Activated CD8-positive, alpha-beta memory T cell treated with anti-CD3 and anti-CD28 coated beads, Interleukin-2, amount 50 U/mL, for 48 hours (primary cell): ENCODE data around the gene MMEL1.

Experiments used
- DNase-seq: peaks from one replicate; pipeline ENCODE4 v3.0.0-alpha.2; 2020

MMEL1 gene

GRCh38 chr1:2603521-2604155 lies 29.2 kb downstream of the MMEL1 start:
- no peak for DNase-seq

GRCh38 chr1:2602866-2603520 lies 29.8 kb downstream of the MMEL1 start:
- DNase-seq: no peak

DNA sequence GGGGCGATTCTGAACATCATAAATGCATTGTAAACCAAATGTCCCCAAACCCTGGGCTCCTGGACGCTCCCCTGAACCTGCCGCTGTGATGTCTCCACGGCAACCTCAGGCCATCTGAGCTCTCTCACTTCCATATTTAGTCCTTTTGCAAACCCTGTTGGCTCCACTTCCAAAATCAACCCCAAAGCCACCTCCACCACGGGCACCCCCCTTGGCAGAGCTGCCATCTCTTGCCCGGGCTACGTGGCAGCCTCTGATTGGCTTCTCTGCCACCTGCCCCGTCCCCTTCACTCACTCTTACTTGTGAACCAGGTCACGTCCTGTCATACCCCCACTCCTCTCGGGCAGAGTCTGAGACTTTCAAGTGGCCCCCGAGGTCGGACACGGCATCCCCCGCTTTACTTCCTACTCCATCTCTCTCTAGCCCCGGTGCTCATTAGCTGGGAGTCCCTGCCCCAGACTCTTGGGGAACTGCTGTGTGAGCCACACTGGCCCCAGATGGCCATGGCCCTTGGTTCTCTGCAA lies 30.4 kb downstream of the MMEL1 start:
- DNase-seq: no peak

GRCh38 chr1:2601721-2602303 lies 31.0 kb downstream of the MMEL1 start:
- DNase-seq: no peak

DNA sequence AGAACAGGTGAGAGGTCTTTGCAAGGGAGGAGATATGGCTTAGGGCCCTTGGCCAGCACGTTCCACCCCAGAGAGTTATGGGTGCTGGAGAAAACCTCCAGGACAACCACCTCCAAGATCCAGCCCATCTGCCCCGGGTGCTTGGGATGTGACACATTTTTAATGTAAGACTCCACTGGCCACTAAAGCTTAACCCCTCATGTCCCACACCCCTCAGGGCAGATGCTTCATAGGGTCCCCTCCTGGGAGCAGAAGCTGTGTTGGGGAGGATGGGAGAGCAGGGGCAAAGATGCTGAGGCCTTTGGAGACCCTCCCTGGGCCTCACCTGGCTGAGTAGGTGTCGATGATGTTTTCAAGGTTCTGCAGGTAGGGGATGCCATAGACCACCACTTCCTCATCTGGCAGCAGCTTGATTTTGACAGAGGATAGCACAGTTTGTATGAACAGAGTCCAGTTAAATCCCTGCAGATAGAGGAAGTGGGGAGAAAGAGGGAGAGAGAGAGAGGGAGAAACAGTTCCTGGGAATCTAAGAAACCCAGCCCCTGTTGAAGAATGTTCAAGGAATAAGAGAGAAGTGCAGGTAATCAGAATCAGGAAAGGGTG lies 34.4 kb downstream of the MMEL1 start:
- DNase-seq: no peak

DNA sequence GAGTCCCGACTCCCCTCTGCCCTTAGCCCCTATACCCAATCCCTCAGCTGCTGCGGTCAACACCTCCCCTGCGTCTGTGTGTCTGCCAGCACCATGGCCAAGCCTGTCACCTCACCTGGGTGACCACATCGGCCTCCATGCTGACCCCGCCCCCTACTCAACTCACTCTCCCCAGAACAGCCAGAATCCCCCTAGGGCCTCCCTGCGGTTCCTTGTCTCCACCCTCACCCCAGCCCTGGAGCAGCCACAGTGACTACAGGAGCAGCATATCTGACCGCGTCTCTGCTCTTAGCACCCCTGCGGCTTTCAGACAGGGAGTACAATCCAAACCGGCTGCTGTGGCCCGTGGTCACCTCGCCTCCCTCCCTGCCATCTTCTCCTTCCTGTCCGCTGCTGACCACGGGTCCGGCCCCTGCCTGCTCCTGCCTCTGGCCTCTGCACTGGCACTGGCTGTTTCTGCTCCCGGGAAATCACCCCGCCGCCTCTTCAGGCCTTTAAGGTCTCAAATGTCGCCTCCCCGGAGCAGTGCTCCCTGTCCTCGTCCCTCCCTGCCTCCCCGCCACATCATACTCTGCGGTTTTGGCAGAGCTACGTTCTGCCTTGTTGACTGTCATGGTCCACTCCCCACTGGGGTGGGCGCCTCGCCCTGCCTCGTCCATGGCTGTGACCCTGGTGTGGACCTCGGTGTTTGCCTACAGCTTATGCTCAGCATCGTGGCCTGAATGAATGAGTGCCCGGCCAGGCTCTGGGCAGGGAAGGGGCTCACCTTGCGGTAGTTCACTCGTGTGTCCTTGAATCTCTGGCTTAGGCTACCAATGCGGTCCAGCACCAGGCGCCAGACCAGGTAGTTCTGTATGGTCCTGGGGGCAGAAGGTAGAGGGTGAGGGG lies 35.1 kb downstream of the MMEL1 start:
- DNase-seq: no peak

DNA sequence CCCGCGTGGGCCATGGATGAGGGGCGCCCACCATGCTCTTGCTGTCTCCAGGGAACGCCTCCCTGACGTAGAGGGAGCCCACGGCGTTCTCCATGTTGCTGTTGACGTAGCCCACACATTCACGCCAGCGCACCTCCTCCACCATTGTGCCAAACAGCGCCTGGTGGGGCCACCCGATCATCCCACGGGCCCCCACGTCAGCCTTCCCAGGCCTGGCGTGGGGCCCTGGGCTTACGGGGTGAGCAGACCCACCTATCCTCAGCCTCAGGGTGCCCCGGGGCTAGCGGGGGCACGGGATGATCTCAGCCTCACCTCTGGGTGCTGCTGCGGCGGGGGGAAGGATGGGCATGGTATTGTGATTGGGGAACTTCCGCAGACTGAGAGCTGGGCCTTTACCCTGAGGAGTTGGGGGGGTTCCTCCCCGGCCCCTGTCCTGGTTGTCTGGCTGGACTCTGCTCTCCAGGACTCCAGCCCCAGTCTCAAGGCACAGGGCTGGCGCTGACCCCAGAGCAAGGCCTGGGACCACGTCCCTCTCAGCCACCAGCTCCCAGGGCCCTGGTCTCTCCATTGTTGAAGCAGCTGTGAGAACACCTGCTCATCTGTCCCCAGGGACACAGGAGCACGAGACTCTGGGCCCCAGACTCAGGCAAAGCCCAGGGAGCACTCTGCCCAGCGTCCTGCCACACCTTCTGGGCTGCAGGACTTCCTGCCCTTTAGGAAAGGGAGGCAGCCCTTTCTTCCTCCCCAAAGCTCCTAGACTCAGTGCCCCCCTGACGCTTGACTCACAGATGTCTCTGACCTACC lies 36.1 kb downstream of the MMEL1 start:
- no peak for DNase-seq

DNA sequence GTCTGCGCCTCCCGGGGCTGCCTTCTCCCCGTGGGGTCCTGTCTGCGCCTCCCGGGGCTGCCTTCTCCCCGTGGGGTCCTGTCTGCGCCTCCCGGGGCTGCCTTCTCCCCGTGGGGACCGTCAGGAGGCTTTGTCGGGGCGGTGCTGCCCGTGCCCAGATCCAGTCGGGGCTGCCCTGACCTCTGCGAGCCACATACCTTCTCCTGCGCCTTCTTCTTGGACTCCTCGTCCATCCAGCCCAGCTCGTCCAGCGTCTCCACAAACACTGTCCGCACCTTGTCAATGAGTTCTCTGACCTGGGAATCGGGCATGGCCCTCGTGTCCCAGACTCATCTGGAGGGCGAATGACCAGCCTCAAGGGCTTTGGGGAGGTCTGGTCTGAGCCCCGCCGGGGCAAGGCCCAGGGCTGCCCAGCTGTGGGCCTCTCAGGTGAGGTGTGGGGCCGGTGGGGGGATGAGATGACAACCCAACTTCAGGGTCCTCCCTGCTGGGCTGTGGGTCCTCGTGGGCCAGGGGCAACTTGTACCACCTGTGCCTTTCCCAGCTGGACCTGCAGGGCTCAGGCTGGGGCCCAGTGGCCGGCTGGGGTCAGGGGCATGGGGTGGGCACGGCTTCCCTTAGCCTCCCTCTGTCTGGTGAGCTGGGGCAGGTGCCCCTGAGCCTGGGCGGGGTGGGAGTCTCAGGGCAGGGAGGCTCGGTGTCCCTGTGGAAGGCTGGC lies 36.8 kb downstream of the MMEL1 start:
- no peak for DNase-seq

DNA sequence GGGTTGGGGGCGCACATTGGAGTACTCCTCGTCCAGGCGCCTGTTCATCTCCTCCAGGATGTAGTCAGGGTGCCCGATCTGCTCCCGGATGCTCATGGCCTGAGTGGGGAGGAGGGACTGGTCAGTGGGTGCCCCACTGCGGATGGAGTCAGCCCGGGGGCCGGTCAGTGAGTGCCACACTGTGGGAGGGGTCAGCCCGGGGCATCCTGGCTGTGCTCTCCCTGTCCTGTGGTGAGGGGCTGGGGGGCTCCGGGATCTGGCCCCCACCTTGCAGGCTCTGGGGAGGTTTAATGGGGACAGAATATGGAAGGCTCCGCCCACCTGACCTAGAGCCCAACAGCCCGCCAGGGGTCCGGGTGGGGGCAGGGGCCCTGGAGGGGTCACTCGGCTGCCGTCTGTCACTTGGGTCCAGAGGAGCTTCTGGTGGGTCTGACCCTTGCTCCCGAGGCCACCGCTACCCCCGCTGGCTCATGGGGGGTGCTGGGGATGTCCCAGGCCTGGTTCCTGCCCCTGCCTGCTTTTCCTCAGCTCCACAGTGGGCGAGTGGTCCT lies 37.5 kb downstream of the MMEL1 start:
- DNase-seq: no peak

DNA sequence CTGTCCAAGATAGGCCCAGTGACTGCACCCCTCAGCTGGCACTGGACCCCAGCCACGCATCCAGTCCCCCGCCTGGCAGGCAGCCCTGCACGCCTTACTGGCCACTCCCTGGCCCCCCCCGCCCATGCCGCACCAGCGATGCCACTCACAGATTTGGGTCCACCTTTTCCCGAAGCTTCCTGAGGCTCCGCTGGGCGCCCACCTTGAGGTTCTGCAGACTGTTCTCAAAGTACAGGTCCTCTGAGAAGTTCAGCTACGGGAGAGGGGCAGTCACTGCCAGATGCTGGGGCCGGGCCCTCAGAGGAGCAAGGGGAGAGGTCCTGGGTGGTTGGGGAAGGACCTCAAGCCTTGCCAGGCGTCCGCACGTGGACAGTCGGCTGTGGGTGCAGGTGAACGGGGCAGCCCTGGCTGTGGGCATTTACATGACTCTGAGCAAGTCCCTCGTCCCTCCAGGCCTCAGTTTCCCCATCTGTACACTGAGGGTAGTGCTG lies 38.1 kb downstream of the MMEL1 start:
- no peak for DNase-seq

GRCh38 chr1:2594001-2594640 lies 38.7 kb downstream of the MMEL1 start:
- no peak for DNase-seq

GRCh38 chr1:2593251-2593878 lies 39.5 kb downstream of the MMEL1 start:
- DNase-seq: no peak

GRCh38 chr1:2592672-2593071 lies 40.1 kb downstream of the MMEL1 start:
- DNase-seq: no peak

- DNase-seq: no peak
Measured at GRCh38 chr1:2591581-2592261, 41.1 kb downstream of the MMEL1 start.

GRCh38 chr1:2591233-2591580 lies 41.6 kb downstream of the MMEL1 start:
- DNase-seq: no peak

GRCh38 chr1:2590233-2591141 lies 42.3 kb downstream of the MMEL1 start:
- no peak for DNase-seq

- DNase-seq: no peak
Measured at GRCh38 chr1:2589431-2590232, 43.2 kb downstream of the MMEL1 start.
